Tibial nerve (tissue), 4 donors: Measurements from ENCODE around the gene SMARCA4. TPM values are rescaled to one million over a fixed set of nuclear protein-coding genes. Genes with fewer than 3 reads are reported as not detected.

ENCODE experiments used
- DNase-seq, 2 donors: peaks; one replicate each; pipeline ENCODE4 v3.0.0-alpha.2; 2019; ENCODE audit warnings: low spot score in 2 of 2
- H3K27ac ChIP-seq, 4 donors: fragments of 200-600 bp; sonication (generic) in 3 of 4; one replicate each; pipeline ENCODE4 v1.5.1; 2017 to 2019; ENCODE audit warnings: mild to moderate bottlenecking in 1 of 4
- H3K27me3 ChIP-seq, 2 donors: fragments of 200-600 bp; sonication (generic) in 1 of 2; one replicate each; pipeline versions ENCODE4 v1.5.1 to v1.6.0; 2017 to 2019
- H3K36me3 ChIP-seq, 3 donors: fragments of 200-600 bp; sonication (generic); one replicate each; pipeline ENCODE4 v1.5.1; 2018 to 2019
- H3K4me1 ChIP-seq, 4 donors: fragments of 200-600 bp; sonication (generic) in 3 of 4; one replicate each; pipeline ENCODE4 v1.5.1; 2017 to 2019
- H3K4me3 ChIP-seq, 4 donors: fragments of 200-600 bp; sonication (generic) in 3 of 4; one replicate each; pipeline ENCODE4 v1.5.1; 2017 to 2019; ENCODE audit warnings: mild to moderate bottlenecking in 1 of 4, moderate library complexity in 1 of 4
- H3K9me3 ChIP-seq, 4 donors: fragments of 200-600 bp; sonication (generic) in 3 of 4; one replicate each; pipeline ENCODE4 v1.5.1; 2017 to 2019
- CTCF ChIP-seq, 5 experiments: fragments of 200-600 bp in 3 of 5; fragments of 450-650 bp in 2 of 5; sonication (generic) in 3 of 5; IDR thresholded peaks; one replicate each; pipeline ENCODE4 v1.5.1; 2016 to 2019; ENCODE audit warnings: antibody characterized with exemption in 5 of 5, mild to moderate bottlenecking in 3 of 5, moderate library complexity in 2 of 5
- EP300 ChIP-seq, 2 donors: sonication (generic); formaldehyde crosslinking; IDR thresholded peaks; one replicate each; pipeline ENCODE4 v1.6.1; 2017; ENCODE audit warnings: antibody characterized with exemption in 2 of 2, mild to moderate bottlenecking in 1 of 2
- POLR2A ChIP-seq, 2 donors: fragments of 450-650 bp; IDR thresholded peaks; one replicate each; pipeline ENCODE4 v1.6.1; 2017; ENCODE audit warnings: antibody characterized with exemption in 2 of 2, mild to moderate bottlenecking in 2 of 2, moderate library complexity in 2 of 2
- WGBS, 2 donors: methylation state at CpG; one replicate each; pipeline ENCODE4 v1.1.5; 2018; 5-methylcytosine and 5-hydroxymethylcytosine counted together
- total RNA-seq, 4 donors: library from RNA; depleted of rRNA; stranded (reverse); fragments of >200 nt; gene quantifications; one replicate each; pipeline ENCODE4 v1.1.0, GENCODE V29; 2016

SMARCA4 gene
- total RNA-seq, 4 donors from 2014 or later = 54.2 to 122 (median 73.9) TPM

GRCh38 chr19:11005521-11005920 is 44.7 kb downstream of the SMARCA4 start:
- 82 to 89% methylated on average over 5 of the region's 5 CpGs for WGBS, 2 donors
- Histone ChIP-seq H3K4me3 (no peak overlapping the region), H3K9me3 (no peaks in the 10 kb centered on the region), H3K4me1 (no peaks in the 10 kb centered on the region), H3K27ac (no peak overlapping the region), H3K36me3 (peaks cover 0 to 95% (median 19%) of the 10 kb centered on the region in 3 donors), H3K27me3 (no peaks in the 10 kb centered on the region)
- no peak for DNase-seq
- TF ChIP-seq EP300 (IDR thresholded peaks at IDR 0.05) = no peak
- no peak for TF ChIP-seq CTCF (IDR thresholded peaks at IDR 0.05)

DNA sequence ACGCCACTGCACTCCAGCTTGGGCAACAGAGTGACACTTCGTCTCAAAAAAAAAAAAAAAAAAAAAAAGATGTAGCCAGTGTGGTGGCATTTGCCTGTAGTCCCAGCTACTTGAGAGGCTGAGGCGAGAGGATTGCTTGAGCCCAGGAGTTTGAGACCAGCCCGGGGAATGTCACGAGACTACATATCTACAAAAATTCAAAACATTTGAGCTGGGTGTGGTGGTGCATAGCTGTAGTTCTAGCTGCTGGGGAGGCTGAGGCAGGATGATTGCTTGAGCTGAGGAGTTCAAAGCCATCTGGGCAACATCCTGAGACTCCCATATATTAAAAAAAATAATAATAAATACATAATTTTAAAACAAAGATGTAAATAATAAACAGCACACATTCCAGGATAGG is 46.6 kb downstream of the SMARCA4 start:
- Histone ChIP-seq H3K4me1 (no peaks in the 10 kb centered on the region), H3K9me3 (no peaks in the 10 kb centered on the region), H3K36me3 (peaks cover 0 to 95% (median 22%) of the 10 kb centered on the region in 3 donors), H3K4me3 (no peak overlapping the region), H3K27ac (no peak overlapping the region), H3K27me3 (no peaks in the 10 kb centered on the region)
- DNase-seq = no peak
- TF ChIP-seq EP300 (IDR thresholded peaks at IDR 0.05) (no peak), POLR2A (IDR thresholded peaks at IDR 0.05) (no peak), CTCF (IDR thresholded peaks at IDR 0.05) (no peak)
- 91 to 92% methylated on average over 5 of the region's 5 CpGs for WGBS, 2 donors

DNA sequence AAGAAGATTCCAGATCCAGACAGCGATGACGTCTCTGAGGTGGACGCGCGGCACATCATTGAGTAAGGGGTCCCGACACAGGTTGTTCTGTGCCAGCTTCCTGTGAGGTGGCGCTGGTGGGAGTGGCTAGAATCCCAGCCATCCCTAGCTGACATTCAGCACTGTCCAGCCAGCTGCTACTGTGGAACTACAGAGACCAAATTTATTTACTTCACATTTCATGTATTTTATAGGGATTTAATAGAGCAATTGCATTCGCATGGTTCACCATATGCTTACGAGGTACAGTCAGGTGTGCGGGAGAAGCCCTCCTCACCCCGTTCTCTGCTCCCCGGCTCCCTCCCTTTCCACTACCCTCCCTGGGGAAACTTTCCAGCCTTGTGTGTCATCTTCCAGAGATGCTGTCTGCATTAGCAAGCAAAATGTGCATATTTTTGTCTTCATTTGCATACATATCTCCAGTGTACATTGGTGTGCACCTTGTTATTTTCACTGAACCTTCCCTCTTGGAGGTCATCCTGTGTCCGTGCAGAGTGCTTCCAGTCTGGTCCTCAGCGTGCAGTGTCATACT is 47.2 kb downstream of the SMARCA4 start:
- Histone ChIP-seq H3K9me3 (no peaks in the 10 kb centered on the region), H3K27me3 (no peaks in the 10 kb centered on the region), H3K4me3 (no peak overlapping the region), H3K4me1 (no peaks in the 10 kb centered on the region), H3K36me3 (peaks cover 0 to 97% (median 19%) of the 10 kb centered on the region in 3 donors), H3K27ac (no peak overlapping the region)
- 91 to 95% methylated on average over 14 of the region's 14 CpGs for WGBS, 2 donors
- no peak for DNase-seq
- no peak for TF ChIP-seq EP300 (IDR thresholded peaks at IDR 0.05)
- no peak for TF ChIP-seq CTCF (IDR thresholded peaks at IDR 0.05)
- no peak for TF ChIP-seq POLR2A (IDR thresholded peaks at IDR 0.05)

- no peaks in the 10 kb centered on the region for H3K27me3 ChIP-seq
- no peak overlapping the region for H3K4me3 ChIP-seq
- DNase-seq = no peak
- peaks cover 0 to 97% (median 11%) of the 10 kb centered on the region in 3 donors for H3K36me3 ChIP-seq
- TF ChIP-seq POLR2A (IDR thresholded peaks at IDR 0.05) (no peak), EP300 (IDR thresholded peaks at IDR 0.05) (no peak), CTCF (IDR thresholded peaks at IDR 0.05) (no peak)
- WGBS, 2 donors = 92 to 100% methylated on average over 2 to 9 of the region's 9 CpGs
- no peaks in the 10 kb centered on the region for H3K4me1 ChIP-seq
- H3K27ac ChIP-seq = no peak overlapping the region
- no peaks in the 10 kb centered on the region for H3K9me3 ChIP-seq
Measured at GRCh38 chr19:11010041-11010440, 49.2 kb downstream of the SMARCA4 start.

- TF ChIP-seq CTCF (IDR thresholded peaks at IDR 0.05) = no peak
- no peak for TF ChIP-seq EP300 (IDR thresholded peaks at IDR 0.05)
- no peak for TF ChIP-seq POLR2A (IDR thresholded peaks at IDR 0.05)
- DNase-seq = no peak
- Histone ChIP-seq H3K9me3 (no peaks in the 10 kb centered on the region), H3K27me3 (no peaks in the 10 kb centered on the region), H3K27ac (no peak overlapping the region), H3K4me1 (peaks cover 0 to 5% (median 0%) of the 10 kb centered on the region in 4 donors), H3K36me3 (peaks cover 0 to 98% (median 11%) of the 10 kb centered on the region in 3 donors), H3K4me3 (no peak overlapping the region)
- 86 to 92% methylated on average over 12 of the region's 12 CpGs for WGBS, 2 donors
Measured at GRCh38 chr19:11012507-11012906, 51.7 kb downstream of the SMARCA4 start.
